IMR-90 (cell line): Measurements from ENCODE around the gene MCL1. TPM values are rescaled to one million over a fixed set of nuclear protein-coding genes. Genes with fewer than 3 reads are reported as not detected.

Source experiments
- ATAC-seq: fragments of 200-7000 bp; cut with Tn5 transposase; 2 replicates; pipeline ENCODE4 v1.9.1; 2020; ENCODE audit warnings: low read depth, mild to moderate bottlenecking, moderate library complexity
- BruUV-seq: library from RNA; stranded (reverse); fragments of 400-500 nt; replicated peaks from 2 replicates; lab custom pipeline; 2021; lab: Mats Ljungman, UMichigan
- CTCF ChIA-PET: fragments of 300-600 bp; formaldehyde crosslinking; extraction: SDS; loops from one replicate; lab custom pipeline; 2021; ENCODE audit warnings: antibody characterized with exemption; lab: Yijun Ruan, JAX
- POLR2A ChIA-PET: fragments of 300-600 bp; sonication (Branson Sonifier 250); formaldehyde crosslinking; loops from one replicate; lab custom pipeline; 2022; ENCODE audit warnings: antibody characterized with exemption; ENCODE audit not compliant: unreplicated experiment; lab: Charles Lee
- DNase-seq: peaks from one replicate; pipeline ENCODE4 v3.0.0; 2013
- H2AFZ ChIP-seq: replicated peaks from 2 replicates; pipeline ENCODE3; 2013; ENCODE audit warnings: low read length, mild to moderate bottlenecking; ENCODE audit not compliant: poor library complexity
- H2AK5ac ChIP-seq: 2 replicates; pipeline ENCODE4 v1.6.1; 2013; ENCODE audit warnings: low read depth, low read length, inconsistent platforms
- H2AK9ac ChIP-seq: replicated peaks from 2 replicates; pipeline ENCODE3; 2013; ENCODE audit warnings: mild to moderate bottlenecking, low read depth, low read length, moderate library complexity; ENCODE audit not compliant: poor library complexity
- H2BK120ac ChIP-seq: 2 replicates; pipeline ENCODE4 v1.6.1; 2013; ENCODE audit warnings: low read depth, low read length, inconsistent platforms
- H2BK15ac ChIP-seq: 3 replicates; pipeline ENCODE4 v1.6.1; 2013; ENCODE audit warnings: low read depth, low read length, inconsistent platforms
- H2BK20ac ChIP-seq: 2 replicates; pipeline ENCODE4 v1.6.1; 2013; ENCODE audit warnings: low read depth, mild to moderate bottlenecking, inconsistent platforms, low read length, moderate library complexity
- H2BK5ac ChIP-seq: 2 replicates; pipeline ENCODE4 v1.6.1; 2013; ENCODE audit warnings: mild to moderate bottlenecking, low read depth, low read length, inconsistent platforms; ENCODE audit not compliant: poor library complexity, severe bottlenecking
- H3K14ac ChIP-seq: replicated peaks from 2 replicates; pipeline ENCODE4 v1.6.1; 2013; ENCODE audit warnings: low read depth, low read length, inconsistent platforms
- H3K18ac ChIP-seq: 2 replicates; pipeline ENCODE4 v1.6.1; 2013; ENCODE audit warnings: low read depth, low read length, control low read depth
- H3K23ac ChIP-seq: 2 replicates; pipeline ENCODE4 v1.6.1; 2013; ENCODE audit warnings: low read depth, low read length, inconsistent platforms
- H3K27ac ChIP-seq: 2 replicates; pipeline ENCODE4 v1.5.1; 2013; ENCODE audit warnings: mild to moderate bottlenecking, control low read depth, low read length; ENCODE audit not compliant: insufficient read depth
- H3K27me3 ChIP-seq: 2 replicates; pipeline ENCODE4 v1.6.1; 2013; ENCODE audit warnings: low read length; ENCODE audit not compliant: control insufficient read depth, insufficient read depth
- H3K36me3 ChIP-seq: 2 replicates; pipeline ENCODE4 v1.6.1; 2013; ENCODE audit warnings: low read length, mixed read lengths; ENCODE audit not compliant: control insufficient read depth, insufficient read depth
- H3K4ac ChIP-seq: 2 replicates; pipeline ENCODE4 v1.6.1; 2013; ENCODE audit warnings: low read depth, low read length, inconsistent platforms
- H3K4me1 ChIP-seq: 2 replicates; pipeline ENCODE4 v1.6.1; 2013; ENCODE audit warnings: low read length, mixed read lengths; ENCODE audit not compliant: control insufficient read depth, insufficient read depth
- H3K4me2 ChIP-seq: 2 replicates; pipeline ENCODE4 v1.6.1; 2013; ENCODE audit warnings: low read depth, mild to moderate bottlenecking, control low read depth, low read length, moderate library complexity
- H3K4me3 ChIP-seq: 2 replicates; pipeline ENCODE4 v1.5.1; 2013; ENCODE audit warnings: low read depth, mild to moderate bottlenecking, control low read depth, low read length, moderate library complexity; ENCODE audit not compliant: insufficient read depth
- H3K56ac ChIP-seq: 2 replicates; pipeline ENCODE4 v1.6.1; 2013; ENCODE audit warnings: low read length, inconsistent platforms; ENCODE audit not compliant: insufficient read depth; ENCODE audit errors: extremely low read depth
- H3K79me1 ChIP-seq, 2 experiments: 2 replicates each; pipeline ENCODE4 v1.6.1; 2013; ENCODE audit warnings: low read length in 2 of 2, inconsistent platforms in 1 of 2, low read depth in 1 of 2
- H3K9ac ChIP-seq: 2 replicates; pipeline ENCODE4 v1.6.1; 2013; ENCODE audit warnings: low read depth, low read length, control low read depth
- H3K9me1 ChIP-seq: 2 replicates; pipeline ENCODE4 v1.6.1; 2013; ENCODE audit warnings: low read length, inconsistent platforms; ENCODE audit not compliant: insufficient read depth
- H3K9me3 ChIP-seq: 2 replicates; pipeline ENCODE4 v1.6.1; 2013; ENCODE audit warnings: low read length; ENCODE audit not compliant: control insufficient read depth, insufficient read depth
- H4K20me1 ChIP-seq: 2 replicates; pipeline ENCODE4 v1.6.1; 2013; ENCODE audit warnings: low read length, inconsistent platforms; ENCODE audit not compliant: insufficient read depth
- H4K5ac ChIP-seq: 2 replicates; pipeline ENCODE4 v1.6.1; 2013; ENCODE audit warnings: mild to moderate bottlenecking, low read depth, low read length, control low read depth
- H4K8ac ChIP-seq, 2 experiments: 2 replicates each; pipeline ENCODE4 v1.6.1; 2013; ENCODE audit warnings: low read depth in 2 of 2, low read length in 2 of 2, control low read depth in 1 of 2, inconsistent platforms in 1 of 2
- H4K91ac ChIP-seq: 2 replicates; pipeline ENCODE4 v1.6.1; 2013; ENCODE audit warnings: low read depth, low read length, inconsistent platforms; ENCODE audit not compliant: insufficient read depth
- BHLHE40 ChIP-seq: fragments of 150-350 bp; IDR thresholded peaks from 2 replicates; pipeline ENCODE4 v1.6.1; 2016; ENCODE audit warnings: mild to moderate bottlenecking, low read depth, low read length
- CHD1 ChIP-seq: IDR thresholded peaks from 2 replicates; pipeline ENCODE4 v1.6.1; 2012; ENCODE audit warnings: low read depth, low read length, improper control_type of control experiment
- FOS ChIP-seq: fragments of 150-350 bp; IDR thresholded peaks from 2 replicates; pipeline ENCODE4 v1.6.1; 2016; ENCODE audit warnings: low read depth, low read length
- MAFK ChIP-seq: IDR thresholded peaks from 2 replicates; pipeline ENCODE4 v1.6.1; 2012; ENCODE audit warnings: low read depth, low read length, improper control_type of control experiment
- MXI1 ChIP-seq: IDR thresholded peaks from 2 replicates; pipeline ENCODE4 v1.6.1; 2012; ENCODE audit warnings: low read depth, mild to moderate bottlenecking, low read length, moderate library complexity, borderline replicate concordance
- POLR2A ChIP-seq: IDR thresholded peaks from 2 replicates; pipeline ENCODE4 v1.6.1; 2012; ENCODE audit warnings: mild to moderate bottlenecking, low read depth, low read length
- RFX5 ChIP-seq: IDR thresholded peaks from 2 replicates; pipeline ENCODE4 v1.8.0; 2012; ENCODE audit warnings: low read depth, mild to moderate bottlenecking, low read length, moderate library complexity
- SMC3 ChIP-seq: fragments of 150-350 bp; IDR thresholded peaks from 2 replicates; pipeline ENCODE4 v1.6.1; 2016; ENCODE audit warnings: low read depth, mild to moderate bottlenecking, antibody characterized with exemption, low read length, moderate library complexity
- WGBS, 2 experiments: methylation state at CpG; one replicate each; pipeline versions ENCODE4 v1.1.5 to v1.1.7; 2013; ENCODE audit warnings: missing lambda C conversion rate in 2 of 2; ENCODE audit not compliant: insufficient read length in 1 of 2; ENCODE audit errors: extremely low coverage in 2 of 2; 5-methylcytosine and 5-hydroxymethylcytosine counted together
- dilution Hi-C: fragments of 300-500 bp; cut with HindIII; formaldehyde crosslinking; loops from one replicate; pipeline ENCODE4 v1.14.3; 2018; ENCODE audit warnings: low sequenced_read_pairs; ENCODE audit not compliant: unreplicated experiment
- in situ Hi-C: fragments of 300-500 bp; cut with MboI; formaldehyde crosslinking; loops from 3 replicates; pipeline ENCODE4 v1.14.3; 2019; ENCODE audit warnings: low sequenced_read_pairs, inconsistent platforms, mixed read lengths
- intact Hi-C: fragments of 100-400 bp; cut with micrococcal nuclease; formaldehyde crosslinking; loops from 2 replicates; pipeline ENCODE4 v1.10.0; 2022
- polyA plus RNA-seq, 3 experiments: library from polyadenylated mRNA; depleted of rRNA; stranded (reverse); fragments of >200 nt; gene quantifications; 2 replicates each; pipeline ENCODE4 v1.2.3, GENCODE V29; 2012; ENCODE audit warnings: low replicate concordance in 1 of 3
- total RNA-seq: library from RNA; depleted of rRNA; stranded (reverse); fragments of >200 nt; gene quantifications from 2 replicates; pipeline ENCODE4 v1.2.3, GENCODE V29; 2012
- TF ChIP-seq, protein P1 (sequence below): fragments of 150-350 bp; IDR thresholded peaks from 2 replicates; pipeline ENCODE4 v1.6.1; 2016; ENCODE audit warnings: low read depth, mild to moderate bottlenecking, low read length, moderate library complexity, borderline replicate concordance
- TF ChIP-seq, protein P2 (sequence below): conservative IDR thresholded peaks from 2 replicates; pipeline ENCODE4 v1.5.1; 2012; ENCODE audit warnings: mild to moderate bottlenecking, low read depth, low read length, improper control_type of control experiment

Gene MCL1
- total and polyA plus RNA-seq, 2 of the 4 experiments (the other 2 are of a cell fraction): 79.5 to 142 TPM

DNA sequence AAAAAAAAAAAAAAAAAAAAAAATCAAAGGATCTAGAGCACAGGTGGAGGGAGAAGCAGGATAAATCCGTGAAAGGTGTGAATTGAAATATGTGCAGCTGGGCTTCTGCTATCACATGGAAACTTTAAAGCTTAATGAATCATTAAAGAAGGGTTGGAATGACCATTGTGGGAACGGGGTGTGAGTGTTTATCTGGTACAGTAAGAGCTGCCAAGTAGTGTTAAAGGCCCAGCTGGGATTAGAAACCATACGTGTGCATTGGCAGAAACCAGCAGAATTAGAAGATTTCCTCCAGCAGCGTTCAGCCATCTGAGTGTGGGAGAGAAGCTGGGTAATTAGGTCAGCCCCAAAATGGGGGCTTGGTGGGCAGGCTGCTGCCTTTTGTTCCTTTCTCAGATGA lies 50.4 kb downstream of the MCL1 start:
- H2BK120ac ChIP-seq: peak overlapping the region; percentile 68
- H4K20me1 ChIP-seq: no peaks in the 10 kb centered on the region
- ChIA-PET POLR2A (no interaction called here), CTCF (interaction anchor here (0.9 to 1.5 kb wide), 3 partner anchors 13 to 19 kb away, joined by 4 to 5 read pairs (median 4); partner anchors contain the start of gene FALEC)
- 6% methylated on average over 3 of the region's 4 CpGs; no CpG with 5 or more reads in 1 of the 2 experiments for WGBS, 2 experiments
- H3K18ac ChIP-seq: peak overlapping the region; percentile 35; the same call in 1 of the 2 replicates
- no peaks in the 10 kb centered on the region for H3K36me3 ChIP-seq
- no peak overlapping the region for H4K91ac ChIP-seq
- dilution Hi-C loops: no loop called here
- no peaks in the 10 kb centered on the region for H3K9me3 ChIP-seq
- peak; percentile 81 for DNase-seq
- H3K4me2 ChIP-seq: peak overlapping the region; percentile 5; the same call in 1 of the 2 replicates
- TF ChIP-seq FOS: no peak
- TF ChIP-seq CHD1: no peak
- TF ChIP-seq, protein P1, sequence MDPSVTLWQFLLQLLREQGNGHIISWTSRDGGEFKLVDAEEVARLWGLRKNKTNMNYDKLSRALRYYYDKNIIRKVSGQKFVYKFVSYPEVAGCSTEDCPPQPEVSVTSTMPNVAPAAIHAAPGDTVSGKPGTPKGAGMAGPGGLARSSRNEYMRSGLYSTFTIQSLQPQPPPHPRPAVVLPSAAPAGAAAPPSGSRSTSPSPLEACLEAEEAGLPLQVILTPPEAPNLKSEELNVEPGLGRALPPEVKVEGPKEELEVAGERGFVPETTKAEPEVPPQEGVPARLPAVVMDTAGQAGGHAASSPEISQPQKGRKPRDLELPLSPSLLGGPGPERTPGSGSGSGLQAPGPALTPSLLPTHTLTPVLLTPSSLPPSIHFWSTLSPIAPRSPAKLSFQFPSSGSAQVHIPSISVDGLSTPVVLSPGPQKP: no peak
- no peak for TF ChIP-seq MAFK
- TF ChIP-seq, protein P2, sequence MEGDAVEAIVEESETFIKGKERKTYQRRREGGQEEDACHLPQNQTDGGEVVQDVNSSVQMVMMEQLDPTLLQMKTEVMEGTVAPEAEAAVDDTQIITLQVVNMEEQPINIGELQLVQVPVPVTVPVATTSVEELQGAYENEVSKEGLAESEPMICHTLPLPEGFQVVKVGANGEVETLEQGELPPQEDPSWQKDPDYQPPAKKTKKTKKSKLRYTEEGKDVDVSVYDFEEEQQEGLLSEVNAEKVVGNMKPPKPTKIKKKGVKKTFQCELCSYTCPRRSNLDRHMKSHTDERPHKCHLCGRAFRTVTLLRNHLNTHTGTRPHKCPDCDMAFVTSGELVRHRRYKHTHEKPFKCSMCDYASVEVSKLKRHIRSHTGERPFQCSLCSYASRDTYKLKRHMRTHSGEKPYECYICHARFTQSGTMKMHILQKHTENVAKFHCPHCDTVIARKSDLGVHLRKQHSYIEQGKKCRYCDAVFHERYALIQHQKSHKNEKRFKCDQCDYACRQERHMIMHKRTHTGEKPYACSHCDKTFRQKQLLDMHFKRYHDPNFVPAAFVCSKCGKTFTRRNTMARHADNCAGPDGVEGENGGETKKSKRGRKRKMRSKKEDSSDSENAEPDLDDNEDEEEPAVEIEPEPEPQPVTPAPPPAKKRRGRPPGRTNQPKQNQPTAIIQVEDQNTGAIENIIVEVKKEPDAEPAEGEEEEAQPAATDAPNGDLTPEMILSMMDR: no peak
- TF ChIP-seq MXI1: no peak
- TF ChIP-seq BHLHE40: no peak
- TF ChIP-seq RFX5: no peak
- TF ChIP-seq POLR2A: no peak
- TF ChIP-seq SMC3: no peak
- no peak overlapping the region for H3K56ac ChIP-seq
- H2BK20ac ChIP-seq: peak overlapping the region; percentile 57; the same call in 1 of the 2 replicates
- intact Hi-C loops: no loop called here
- peak overlapping the region; percentile 36 for H2BK5ac ChIP-seq
- peak overlapping the region; percentile 28 for H3K27ac ChIP-seq
- H4K8ac ChIP-seq: peak overlapping the region in 1 of 2 experiments; percentile 69; a peak in 1 of 4 replicates
- H3K4me3 ChIP-seq: no peak overlapping the region
- in situ Hi-C loops: no loop called here
- H2AK9ac ChIP-seq: no peak overlapping the region
- peak overlapping the region; percentile 2; the same call in 1 of the 2 replicates for H3K9ac ChIP-seq
- H4K5ac ChIP-seq: peak overlapping the region; percentile 25; the same call in 1 of the 2 replicates
- H3K79me1 ChIP-seq: peaks cover 0 to 2% of the 10 kb centered on the region in 2 experiments; a peak in 1 of 4 replicates
- peak overlapping the region; percentile 52 for H3K4ac ChIP-seq
- H3K14ac ChIP-seq: peak overlapping the region; percentile 73; the same call in 1 of the 2 replicates
- no peak overlapping the region for H2AK5ac ChIP-seq
- no TSS peak for BruUV-seq
- peak overlapping the region; percentile 64 for H2AFZ ChIP-seq
- H3K9me1 ChIP-seq: no peaks in the 10 kb centered on the region
- peak overlapping the region; percentile 73; the same call in 1 of the 2 replicates for H3K23ac ChIP-seq
- peaks cover 9% of the 10 kb centered on the region for H3K4me1 ChIP-seq
- H3K27me3 ChIP-seq: no peaks in the 10 kb centered on the region
- ATAC-seq: peak; percentile 16; the same call in 1 of the 2 replicates
- no peak overlapping the region; the same call in 2 of the 3 replicates for H2BK15ac ChIP-seq
